K562 (cell line): ENCODE results near the gene CELA1. TPM values are rescaled to one million over a fixed set of nuclear protein-coding genes. Genes with fewer than 3 reads are reported as not detected.

Experiments used
- ATAC-seq: fragments of 200-7000 bp; cut with Tn5 transposase; 3 replicates; pipeline ENCODE4 v1.9.1; 2020; ENCODE audit warnings: moderate library complexity
- BruUV-seq: library from RNA; stranded (reverse); fragments of 400-500 nt; replicated peaks from 2 replicates; lab custom pipeline; 2021; lab: Mats Ljungman, UMichigan
- CTCF ChIA-PET: fragments of 300-600 bp; formaldehyde crosslinking; extraction: SDS; loops from one replicate; lab custom pipeline; 2021; ENCODE audit warnings: low intra/inter-chr PET ratio; lab: Yijun Ruan, JAX
- POLR2A ChIA-PET: fragments of 300-600, 350-650 bp; sonication (Branson Sonifier 250); formaldehyde crosslinking; extraction: SDS; loops from one replicate; lab custom pipeline; 2021; ENCODE audit warnings: antibody characterized with exemption, inconsistent platforms; lab: Yijun Ruan, JAX
- DNase-seq, 4 experiments: peaks; one replicate each; pipeline versions ENCODE4 v3.0.0 to v3.0.0-alpha.2; 2011 to 2018; ENCODE audit warnings: low spot score in 3 of 4, mixed read lengths in 3 of 4; ENCODE audit errors: extremely low read depth in 1 of 4
- FAIRE-seq: peaks from 2 replicates; lab custom pipeline; 2011; peaks lifted over from hg19 to GRCh38; lab: Jason Lieb, UNC
- H2AFZ ChIP-seq: 2 replicates; pipeline ENCODE4 v1.6.0; 2011; ENCODE audit warnings: low read depth, low read length, control low read depth, inconsistent platforms
- H3K27ac ChIP-seq: fragments of 200-600 bp; 3 replicates; pipeline ENCODE4 v1.8.0; 2011; ENCODE audit warnings: low read depth, mild to moderate bottlenecking, control low read depth, inconsistent platforms, low read length, moderate library complexity, mixed read lengths; ENCODE audit errors: extremely low read depth
- H3K27me3 ChIP-seq, 2 experiments: fragments of 300-600 bp in 1 of 2; 2 replicates in 1 of 2; 3 replicates in 1 of 2; pipeline versions ENCODE4 v1.6.0 to v1.8.0; 2011; ENCODE audit warnings: inconsistent platforms in 2 of 2, low read length in 2 of 2, mild to moderate bottlenecking in 1 of 2, mixed read lengths in 1 of 2, moderate library complexity in 1 of 2; ENCODE audit not compliant: control insufficient read depth in 2 of 2, insufficient read depth in 2 of 2
- H3K36me3 ChIP-seq: fragments of 300-600 bp; 3 replicates; pipeline ENCODE4 v1.8.0; 2011; ENCODE audit warnings: mild to moderate bottlenecking, low read length, inconsistent platforms; ENCODE audit not compliant: control insufficient read depth, insufficient read depth
- H3K4me1 ChIP-seq, 2 experiments: fragments of 200-600 bp in 1 of 2; replicated peaks in 1 of 2; 2 replicates in 1 of 2; 3 replicates in 1 of 2; pipeline versions ENCODE4 v1.5.1 to v1.8.0; 2011; ENCODE audit warnings: inconsistent platforms in 2 of 2, low read length in 2 of 2, mild to moderate bottlenecking in 1 of 2, mixed read lengths in 1 of 2, moderate library complexity in 1 of 2; ENCODE audit not compliant: control insufficient read depth in 2 of 2, insufficient read depth in 2 of 2
- H3K4me2 ChIP-seq: 2 replicates; pipeline ENCODE4 v1.6.1; 2011; ENCODE audit warnings: low read length, control low read depth, inconsistent platforms, mixed read lengths; ENCODE audit not compliant: insufficient read depth
- H3K4me3 ChIP-seq: fragments of 200-600 bp; sonication (generic), shearing (Covaris generic); 2 replicates; pipeline ENCODE4 v1.5.1; 2016; ENCODE audit warnings: control low read depth, inconsistent platforms
- H3K79me2 ChIP-seq: fragments of 200-600 bp; 3 replicates; pipeline ENCODE4 v1.8.0; 2011; ENCODE audit warnings: low read length, inconsistent platforms; ENCODE audit not compliant: control insufficient read depth, insufficient read depth
- H3K9ac ChIP-seq, 2 experiments: 2 replicates each; pipeline versions ENCODE4 v1.6.0 to v1.6.1; 2011; ENCODE audit warnings: low read depth in 2 of 2, low read length in 2 of 2, control low read depth in 1 of 2, inconsistent platforms in 1 of 2, mild to moderate bottlenecking in 1 of 2, mixed read lengths in 1 of 2; ENCODE audit not compliant: insufficient read depth in 1 of 2
- H3K9me1 ChIP-seq: one replicate; pipeline ENCODE4 v1.6.0; 2011; ENCODE audit warnings: inconsistent platforms, mild to moderate bottlenecking, low read length, moderate library complexity; ENCODE audit not compliant: control insufficient read depth, insufficient read depth
- H3K9me3 ChIP-seq: replicated peaks from 2 replicates; pipeline ENCODE4 v1.5.1; 2011; ENCODE audit warnings: low read depth, low read length, inconsistent platforms; ENCODE audit not compliant: control insufficient read depth, insufficient read depth
- H4K20me1 ChIP-seq: replicated peaks from 2 replicates; pipeline ENCODE4 v1.6.1; 2011; ENCODE audit warnings: low read length, inconsistent platforms, mixed read lengths; ENCODE audit not compliant: control insufficient read depth, insufficient read depth
- HNRNPL ChIP-seq: fragments of 200-400 bp; formaldehyde crosslinking; IDR thresholded peaks from 2 replicates; pipeline ENCODE4 v1.6.1; 2017; ENCODE audit warnings: low read depth, mild to moderate bottlenecking, low read length
- KAT8 ChIP-seq: fragments of 450-650 bp; IDR thresholded peaks from 2 replicates; pipeline ENCODE4 v1.6.1; 2016; ENCODE audit warnings: low read depth, mild to moderate bottlenecking
- SPI1 ChIP-seq: IDR thresholded peaks from 2 replicates; pipeline ENCODE4 v1.6.1; 2011; ENCODE audit warnings: low read depth, low read length, control low read depth, borderline replicate concordance
- ZNF121 ChIP-seq: sonication (generic); formaldehyde crosslinking; conservative IDR thresholded peaks from 2 replicates; pipeline ENCODE4 v1.8.0; 2022; ENCODE audit warnings: missing genetic modification reagents
- WGBS: fragments of 100-300 bp; shearing (Covaris generic); methylation state at CpG from one replicate; pipeline ENCODE4 v1.1.6; 2016; ENCODE audit warnings: low coverage, mixed read lengths; ENCODE audit not compliant: insufficient coverage; ENCODE audit errors: missing lambda C conversion rate; 5-methylcytosine and 5-hydroxymethylcytosine counted together
- in situ Hi-C: fragments of 300-500 bp; cut with MboI; formaldehyde crosslinking; loops from 4 replicates; pipeline ENCODE4 v1.15.0; 2018; ENCODE audit warnings: inconsistent platforms, mixed read lengths
- intact Hi-C: fragments of 100-400 bp; cut with micrococcal nuclease; formaldehyde crosslinking; loops from 2 replicates; pipeline ENCODE4 v1.14.2; 2022
- polyA plus RNA-seq, 8 experiments: library from polyadenylated mRNA; depleted of rRNA in 4 of 8; stranded (reverse) in 5 of 8; unstranded in 3 of 8; fragments of >200 nt; fragmentation: Nextera tagmentation in 2 of 8; fragmentation: Illumina TruSeq in 1 of 8; extraction: Ambion mirVana in 2 of 8; extraction: Trizol in 1 of 8; gene quantifications; 2 replicates each; pipeline versions ENCODE4 v1.2.1 to v1.2.3, GENCODE V29; 2011 to 2014; ENCODE audit warnings: inconsistent platforms in 1 of 8, missing spikeins in 1 of 8
- total RNA-seq, 7 experiments: library from RNA; depleted of rRNA in 6 of 7; stranded (reverse); fragments of >200 nt in 6 of 7; fragmentation: Illumina TruSeq in 2 of 7; extraction: Trizol in 2 of 7; gene quantifications; 2 replicates each; pipeline versions ENCODE4 v1.2.1 to v1.2.3, GENCODE V29; 2011 to 2021; ENCODE audit warnings: low replicate concordance in 1 of 7

Gene CELA1
- total and polyA plus RNA-seq, 9 of the 15 experiments (the other 6 are each of a cell fraction or from before 2014, with no cell fraction given): 0.06 to 0.27 (median 0.22) TPM; not detected in 6

DNA sequence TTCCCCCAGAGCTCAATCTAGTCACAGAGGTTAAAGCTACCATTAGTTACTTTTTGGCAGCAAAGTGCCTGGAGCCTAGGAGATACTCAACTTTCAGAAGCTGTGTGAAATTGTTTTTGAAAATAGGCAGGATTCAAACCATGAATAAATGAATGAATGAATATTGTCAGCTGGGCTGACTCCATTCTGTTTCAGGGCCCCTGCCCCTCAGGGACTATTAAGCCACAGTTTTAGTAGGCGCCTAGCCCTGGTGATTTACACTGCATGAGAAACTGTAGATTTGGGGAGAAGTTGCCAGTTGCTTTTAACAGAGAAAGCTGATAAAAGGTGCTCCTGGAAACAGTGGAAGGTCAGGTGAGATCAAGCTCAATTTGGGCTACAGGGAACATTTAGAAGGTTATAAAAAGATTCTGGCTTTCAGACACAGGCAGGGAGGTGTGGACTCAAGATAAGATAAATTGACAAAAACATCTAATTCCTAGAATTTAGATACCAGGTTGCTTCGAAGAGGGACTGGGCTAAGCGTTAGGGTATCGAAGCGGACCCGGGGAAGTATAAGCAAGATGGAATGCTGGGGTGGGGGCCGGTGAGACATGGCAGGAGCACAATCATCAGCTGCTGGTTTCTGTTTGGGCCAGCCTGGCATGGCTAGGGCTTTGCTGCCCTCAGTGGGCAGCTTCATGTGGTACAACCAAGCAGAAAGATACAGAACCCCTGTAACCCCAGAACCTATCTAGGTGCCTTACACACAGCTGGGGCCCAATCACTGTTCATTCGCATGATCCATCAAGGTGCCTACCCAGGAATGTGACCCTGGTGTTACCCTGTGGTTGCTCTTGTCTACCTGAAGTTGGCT, 14.9 kb upstream of the CELA1 start (continued):
- no peak for TF ChIP-seq KAT8
- no peak for TF ChIP-seq HNRNPL

DNA sequence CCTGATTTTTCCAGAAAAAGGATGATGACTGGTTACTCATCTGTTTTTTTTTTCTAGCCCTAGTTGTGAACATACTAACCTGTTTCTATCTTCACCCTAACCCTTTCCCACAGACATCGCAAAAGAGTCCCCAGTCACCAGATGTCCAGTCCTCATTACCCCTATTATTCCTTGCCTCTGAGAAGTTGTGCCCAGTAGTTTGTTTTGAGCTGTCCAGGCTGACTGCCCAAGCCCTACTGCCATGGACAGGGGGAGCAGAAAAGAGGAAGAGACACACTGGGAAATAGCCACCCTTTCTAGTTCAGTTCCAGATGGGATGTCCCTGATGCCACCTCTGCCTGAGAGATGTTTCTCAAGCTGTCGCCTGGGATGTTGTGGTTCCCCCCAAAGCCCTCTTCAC, 13.8 kb upstream of the CELA1 start:
- no peak overlapping the region for H3K27ac ChIP-seq
- no peak for ATAC-seq
- in situ Hi-C loops (no loop called here), intact Hi-C loops (no loop called here)
- H4K20me1 ChIP-seq: no peaks in the 10 kb centered on the region
- no TSS peak for BruUV-seq
- no peaks in the 10 kb centered on the region for H3K9me1 ChIP-seq
- H3K4me2 ChIP-seq: no peak overlapping the region
- CTCF ChIA-PET: no interaction called here
- no peak overlapping the region for H3K4me3 ChIP-seq
- H3K27me3 ChIP-seq: no peaks in the 10 kb centered on the region
- no peaks in the 10 kb centered on the region for H3K9me3 ChIP-seq
- no peak overlapping the region for H2AFZ ChIP-seq
- H3K4me1 ChIP-seq: peaks cover 22 to 26% of the 10 kb centered on the region in 2 experiments
- TF ChIP-seq ZNF121 (CRISPR knock-in tag) (no peak), SPI1 (peak; percentile 26; the same call in 1 of the 2 replicates)
- TF ChIP-seq, all 486 proteins: peak for 1
- POLR2A ChIA-PET: interaction anchor here (0.7 kb wide), 2 partner anchors 9 to 131 kb away, joined by 3 read pairs; no protein-coding TSS in a partner anchor
- WGBS: 78% methylated on average over 2 of the region's 2 CpGs
- no peaks in the 10 kb centered on the region for H3K36me3 ChIP-seq
- no peaks in the 10 kb centered on the region for H3K79me2 ChIP-seq
- FAIRE-seq (no peak), DNase-seq (no peak)
- H3K9ac ChIP-seq: no peak overlapping the region
